ENCODE measurements around the gene BRIP1. TPM values are rescaled to one million over a fixed set of nuclear protein-coding genes. Genes with fewer than 3 reads are reported as not detected.

Gene BRIP1
- total RNA-seq, 1 experiment from 2014 or later: 20.2 TPM

- Mint-ChIP-seq H3K9me3 (peaks cover 18 to 19% of the 10 kb centered on the region in 2 experiments), H3K4me3 (no peak overlapping the region), H3K27me3 (ENCODE audit: low read depth) (no peaks in the 10 kb centered on the region), H3K4me1 (no peaks in the 10 kb centered on the region), H3K36me3 (ENCODE audit: insufficient read depth in 1 of 3, low read depth in 3 of 3) (peaks cover 28 to 53% (median 31%) of the 10 kb centered on the region in 3 experiments), H3K27ac (no peak overlapping the region)
- no peak overlapping the region for H3K18ac ChIP-seq (ENCODE audit: insufficient read length, low read depth, low read length)
- no peak overlapping the region for H3K23ac ChIP-seq (ENCODE audit: insufficient read length, low read depth, low read length)
- H3K56ac ChIP-seq (ENCODE audit: insufficient read length, low read depth, low read length): no peak overlapping the region
- H2BK5ac ChIP-seq (ENCODE audit: insufficient read length, low read length): no peak overlapping the region
- no peak overlapping the region for H3K9ac ChIP-seq (ENCODE audit: extremely low read depth, insufficient read length, low read length)
- no peak overlapping the region for H3K27ac ChIP-seq (ENCODE audit: insufficient read length, low read depth, low read length)
- H3K4me1 ChIP-seq (ENCODE audit: insufficient read depth, low read length): no peaks in the 10 kb centered on the region
- no peaks in the 10 kb centered on the region for H3K23me2 ChIP-seq (ENCODE audit: insufficient read length, low read depth, low read length, poor library complexity, severe bottlenecking)
- no peak overlapping the region for H3T11ph ChIP-seq (ENCODE audit: low read length)
- no peaks in the 10 kb centered on the region for H3K79me1 ChIP-seq (ENCODE audit: insufficient read depth, low read depth, low read length, poor library complexity, severe bottlenecking)
- DNase-seq: no peak
- TF ChIP-seq CTCF (conservative IDR thresholded peaks at IDR 0.05): no peak
- H2BK12ac ChIP-seq (ENCODE audit: insufficient read length, low read depth, low read length): no peak overlapping the region
- H3K4ac ChIP-seq (ENCODE audit: low read depth, low read length): no peak overlapping the region
- H3K79me2 ChIP-seq (ENCODE audit: insufficient read depth, low read length): no peaks in the 10 kb centered on the region
- H2AFZ ChIP-seq (ENCODE audit: low read length): no peak overlapping the region
- H3K9me3 ChIP-seq (ENCODE audit: control insufficient read depth, low read depth, low read length): no peaks in the 10 kb centered on the region
- H2BK120ac ChIP-seq (ENCODE audit: low read depth, low read length, poor library complexity, severe bottlenecking): no peak overlapping the region
- WGBS (ENCODE audit: extremely low coverage, insufficient read length, low lambda C conversion rate): no CpG with 5 or more reads among the region's 4 CpGs
- no peak overlapping the region for H2AK5ac ChIP-seq (ENCODE audit: insufficient read length, low read length)
- no peaks in the 10 kb centered on the region for H3K27me3 ChIP-seq (ENCODE audit: insufficient read depth, low read length)
- no peak overlapping the region for H4K8ac ChIP-seq (replicated peaks; ENCODE audit: insufficient read length, low read depth, low read length)
- no peak overlapping the region for H4K91ac ChIP-seq (ENCODE audit: insufficient read length, low read depth, low read length)
- no peak overlapping the region for H3K4me2 ChIP-seq (ENCODE audit: insufficient read depth, insufficient read length, low read length)
- H4K5ac ChIP-seq (ENCODE audit: insufficient read length, low read depth, low read length): no peak overlapping the region
- no peak overlapping the region for H2BK20ac ChIP-seq (ENCODE audit: low read depth, low read length, poor library complexity, severe bottlenecking)
- H4K20me1 ChIP-seq (ENCODE audit: control insufficient read depth, insufficient read depth, insufficient read length): no peaks in the 10 kb centered on the region
- H2BK15ac ChIP-seq (ENCODE audit: low read depth, low read length): no peak overlapping the region
- no peak overlapping the region for H3K14ac ChIP-seq (ENCODE audit: insufficient read depth, low read length)
These were observed 146.0 kb downstream of the BRIP1 start for GRCh38 chr17:61717352-61717751.
